ENCODE results near the gene HYAL4.

Gene HYAL4

GRCh38 chr7:123918309-123918708, 73.3 kb downstream of the HYAL4 start:
- DNase-seq: no peak

- DNase-seq: no peak
These were observed 78.6 kb downstream of the HYAL4 start for GRCh38 chr7:123923599-123923998.

- DNase-seq: no peak
These were observed 80.0 kb downstream of the HYAL4 start, which contains the start of gene SPAM1 for GRCh38 chr7:123924941-123925340. Gene SPAM1, plus strand, starts transcription at chr7:123925241. Its CDS starts 28,330 bp downstream, at chr7:123953571.
